Keratinocyte (primary cell): ENCODE data around the gene SINHCAF. TPM values are rescaled to one million over a fixed set of nuclear protein-coding genes. Genes with fewer than 3 reads are reported as not detected.

ENCODE experiments used
- DNase-seq: peaks from one replicate; pipeline ENCODE4 v3.0.0-alpha.2; 2011; ENCODE audit warnings: low read depth, missing footprints, low spot score
- FAIRE-seq: peaks from 2 replicates; lab custom pipeline; 2011; peaks lifted over from hg19 to GRCh38; lab: Jason Lieb, UNC
- H2AFZ ChIP-seq: 2 replicates; pipeline ENCODE4 v1.6.0; 2012; ENCODE audit warnings: low read length, control low read depth, inconsistent platforms; ENCODE audit not compliant: control insufficient read depth
- H3K27ac ChIP-seq: 2 replicates; pipeline ENCODE4 v1.5.1; 2011; ENCODE audit warnings: low read length; ENCODE audit not compliant: control insufficient read depth, insufficient read depth
- H3K27me3 ChIP-seq: 3 replicates; pipeline ENCODE4 v1.6.0; 2011; ENCODE audit warnings: low read length; ENCODE audit not compliant: control insufficient read depth, insufficient read depth; ENCODE audit errors: extremely low read depth
- H3K36me3 ChIP-seq, 2 experiments: 2 replicates in 1 of 2; 3 replicates in 1 of 2; pipeline ENCODE4 v1.5.1; 2011; ENCODE audit warnings: low read length in 2 of 2, mild to moderate bottlenecking in 1 of 2; ENCODE audit not compliant: control insufficient read depth in 2 of 2, insufficient read depth in 2 of 2; ENCODE audit errors: extremely low read depth in 1 of 2
- H3K4me1 ChIP-seq: 3 replicates; pipeline ENCODE4 v1.5.1; 2011; ENCODE audit warnings: low read length; ENCODE audit not compliant: control insufficient read depth, insufficient read depth; ENCODE audit errors: extremely low read depth
- H3K4me2 ChIP-seq: 3 replicates; pipeline ENCODE4 v1.6.0; 2011; ENCODE audit warnings: low read depth, low read length; ENCODE audit not compliant: control insufficient read depth, insufficient read depth; ENCODE audit errors: extremely low read depth
- H3K4me3 ChIP-seq, 3 experiments: fragments of 200-600 bp in 1 of 3; sonication (generic) in 1 of 3; 2 replicates in 2 of 3; 3 replicates in 1 of 3; pipeline ENCODE4 v1.5.1; 2011 to 2016; ENCODE audit warnings: low read length in 3 of 3, mild to moderate bottlenecking in 3 of 3, control low read depth in 2 of 3, inconsistent platforms in 1 of 3, low read depth in 1 of 3, mixed read lengths in 1 of 3, mixed run types in 1 of 3, moderate library complexity in 1 of 3; ENCODE audit not compliant: control insufficient read depth in 2 of 3, insufficient read depth in 2 of 3; ENCODE audit errors: extremely low read depth in 1 of 3
- H3K79me2 ChIP-seq: 2 replicates; pipeline ENCODE4 v1.6.0; 2012; ENCODE audit warnings: low read length; ENCODE audit not compliant: control insufficient read depth, insufficient read depth
- H3K9ac ChIP-seq: 3 replicates; pipeline ENCODE4 v1.6.0; 2011; ENCODE audit warnings: low read length; ENCODE audit not compliant: control insufficient read depth, insufficient read depth; ENCODE audit errors: extremely low read depth
- H3K9me1 ChIP-seq: 3 replicates; pipeline ENCODE4 v1.6.0; 2011; ENCODE audit warnings: low read length; ENCODE audit not compliant: control insufficient read depth, insufficient read depth; ENCODE audit errors: extremely low read depth
- H3K9me3 ChIP-seq: 2 replicates; pipeline ENCODE4 v1.5.1; 2012; ENCODE audit warnings: low read depth, low read length; ENCODE audit not compliant: control insufficient read depth
- H4K20me1 ChIP-seq: 3 replicates; pipeline ENCODE4 v1.6.0; 2011; ENCODE audit warnings: low read length; ENCODE audit not compliant: control insufficient read depth, insufficient read depth; ENCODE audit errors: extremely low read depth
- CTCF ChIP-seq, 3 experiments: IDR thresholded peaks in 1 of 3; conservative IDR thresholded peaks in 1 of 3; optimal IDR thresholded peaks in 1 of 3; 2 replicates in 2 of 3; 3 replicates in 1 of 3; pipeline versions ENCODE3 to v1.5.1; 2011; ENCODE audit warnings: low read length in 3 of 3, mild to moderate bottlenecking in 3 of 3, moderate library complexity in 2 of 3, control low read depth in 1 of 3, inconsistent platforms in 1 of 3; ENCODE audit not compliant: insufficient read depth in 2 of 3; ENCODE audit errors: extremely low read depth in 1 of 3
- EZH2 ChIP-seq: IDR thresholded peaks from one replicate; pipeline ENCODE4 v1.6.1; 2012; ENCODE audit warnings: inconsistent platforms, mild to moderate bottlenecking, low read length, moderate library complexity
- dilution Hi-C: fragments of 300-500 bp; cut with MboI; formaldehyde crosslinking; loops from one replicate; pipeline ENCODE4 v1.7.0; 2020; ENCODE audit warnings: low sequenced_read_pairs; ENCODE audit not compliant: extremely low pct_ligation_motif_present
- polyA plus RNA-seq, 5 experiments: library from polyadenylated mRNA; depleted of rRNA in 3 of 5; stranded (reverse) in 3 of 5; stranded (forward) in 1 of 5; unstranded in 1 of 5; fragments of >200 nt; gene quantifications; 1 replicate in 1 of 5; 2 replicates in 3 of 5; 3 replicates in 1 of 5; pipeline versions ENCODE4 v1.2.1 to v1.2.3, GENCODE V29; 2011 to 2012; ENCODE audit warnings: missing spikeins in 2 of 5, low read depth in 1 of 5, low replicate concordance in 1 of 5

The SINHCAF gene
- polyA plus RNA-seq, 1 donor (not counting 4 experiments of a cell fraction or from before 2014, with no cell fraction given): 57.4 TPM

GRCh38 chr12:31298922-31299321 is 27.0 kb downstream of the SINHCAF start:
- Histone ChIP-seq H3K79me2 (peaks cover 65% of the 10 kb centered on the region), H3K27me3 (no peaks in the 10 kb centered on the region), H3K9me3 (no peaks in the 10 kb centered on the region), H3K27ac (no peak overlapping the region), H3K9ac (no peak overlapping the region), H3K4me1 (no peaks in the 10 kb centered on the region), H3K9me1 (no peaks in the 10 kb centered on the region), H3K36me3 (peaks cover 11 to 14% of the 10 kb centered on the region in 2 experiments), H2AFZ (no peak overlapping the region), H3K4me3 (no peak overlapping the region), H3K4me2 (no peak overlapping the region), H4K20me1 (peaks cover 8% of the 10 kb centered on the region)
- dilution Hi-C loops: no loop called here
- DNase-seq (no peak), FAIRE-seq (no peak)
- TF ChIP-seq EZH2 (no peak), CTCF (optimal IDR thresholded peaks at IDR 0.05 in 1 of 3, IDR thresholded peaks at IDR 0.05 in 1 of 3, conservative IDR thresholded peaks at IDR 0.05 in 1 of 3; ENCODE audit: extremely low read depth in 1 of 3, insufficient read depth in 2 of 3, low read length in 3 of 3) (no peak)

- Histone ChIP-seq H4K20me1 (peaks cover 8% of the 10 kb centered on the region), H2AFZ (no peak overlapping the region), H3K27ac (no peak overlapping the region), H3K27me3 (no peaks in the 10 kb centered on the region), H3K9me3 (no peaks in the 10 kb centered on the region), H3K9ac (no peak overlapping the region), H3K4me3 (no peak overlapping the region), H3K36me3 (peaks cover 10% of the 10 kb centered on the region in 2 experiments), H3K4me2 (no peak overlapping the region), H3K4me1 (no peaks in the 10 kb centered on the region), H3K9me1 (no peaks in the 10 kb centered on the region), H3K79me2 (peaks cover 61% of the 10 kb centered on the region)
- TF ChIP-seq EZH2: no peak
- no peak for TF ChIP-seq CTCF (optimal IDR thresholded peaks at IDR 0.05 in 1 of 3, IDR thresholded peaks at IDR 0.05 in 1 of 3, conservative IDR thresholded peaks at IDR 0.05 in 1 of 3; ENCODE audit: extremely low read depth in 1 of 3, insufficient read depth in 2 of 3, low read length in 3 of 3)
- FAIRE-seq (no peak), DNase-seq (no peak)
- dilution Hi-C loops: no loop called here
These were observed 27.4 kb downstream of the SINHCAF start for GRCh38 chr12:31298515-31298910.
